ENCODE data around the gene LETM1. TPM values are rescaled to one million over a fixed set of nuclear protein-coding genes. Genes with fewer than 3 reads are reported as not detected.
A peak's percentile ranks its signal among the peaks of the same experiment; 100 is the strongest.

LETM1 gene
- total and polyA plus RNA-seq, 2 of the 13 experiments (the other 11 are each of a cell fraction or from before 2014, with no cell fraction given): 9.7 to 41.6 TPM

DNA sequence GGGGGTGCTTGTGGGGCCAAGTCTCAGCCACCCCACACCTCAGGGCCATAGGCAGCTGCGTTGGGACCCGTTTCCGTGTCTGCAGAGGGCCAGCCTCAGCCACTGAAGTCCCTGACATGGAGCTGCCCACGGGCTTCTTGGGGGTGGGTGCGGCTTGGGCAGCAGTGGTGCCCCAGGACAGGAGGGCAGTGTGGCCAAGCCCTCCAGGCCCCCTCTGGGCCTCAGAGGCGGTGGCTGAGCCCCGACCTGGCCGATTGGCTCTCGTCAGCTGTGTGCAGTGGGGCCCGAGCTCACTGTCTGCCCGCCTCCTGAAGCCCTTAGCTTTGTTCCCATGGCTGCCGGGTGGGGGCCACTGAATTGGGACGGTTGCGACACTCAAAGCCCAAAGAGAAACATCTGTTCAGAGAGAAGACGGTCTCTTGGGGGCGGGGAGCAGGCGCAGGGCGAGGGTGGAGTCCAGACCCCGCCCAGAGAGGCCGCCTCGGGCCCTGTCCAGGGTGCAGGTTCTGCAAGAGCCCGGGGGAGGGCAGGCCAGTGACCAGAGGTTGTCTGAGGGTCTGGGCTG lies 53.7 kb downstream of the LETM1 start (continued):
- TF ChIP-seq, protein P1, sequence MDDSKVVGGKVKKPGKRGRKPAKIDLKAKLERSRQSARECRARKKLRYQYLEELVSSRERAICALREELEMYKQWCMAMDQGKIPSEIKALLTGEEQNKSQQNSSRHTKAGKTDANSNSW (CRISPR knock-in tag; IDR thresholded peaks at IDR 0.05; ENCODE audit: borderline replicate concordance): no peak
- no peak for TF ChIP-seq RCOR2 (CRISPR knock-in tag; IDR thresholded peaks at IDR 0.05)
- no peak for TF ChIP-seq ZBTB1 (CRISPR knock-in tag; IDR thresholded peaks at IDR 0.05; ENCODE audit: borderline replicate concordance)
- TF ChIP-seq, protein P2, sequence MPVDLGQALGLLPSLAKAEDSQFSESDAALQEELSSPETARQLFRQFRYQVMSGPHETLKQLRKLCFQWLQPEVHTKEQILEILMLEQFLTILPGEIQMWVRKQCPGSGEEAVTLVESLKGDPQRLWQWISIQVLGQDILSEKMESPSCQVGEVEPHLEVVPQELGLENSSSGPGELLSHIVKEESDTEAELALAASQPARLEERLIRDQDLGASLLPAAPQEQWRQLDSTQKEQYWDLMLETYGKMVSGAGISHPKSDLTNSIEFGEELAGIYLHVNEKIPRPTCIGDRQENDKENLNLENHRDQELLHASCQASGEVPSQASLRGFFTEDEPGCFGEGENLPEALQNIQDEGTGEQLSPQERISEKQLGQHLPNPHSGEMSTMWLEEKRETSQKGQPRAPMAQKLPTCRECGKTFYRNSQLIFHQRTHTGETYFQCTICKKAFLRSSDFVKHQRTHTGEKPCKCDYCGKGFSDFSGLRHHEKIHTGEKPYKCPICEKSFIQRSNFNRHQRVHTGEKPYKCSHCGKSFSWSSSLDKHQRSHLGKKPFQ (CRISPR knock-in tag; IDR thresholded peaks at IDR 0.05; ENCODE audit: insufficient replicate concordance): no peak
- TF ChIP-seq, protein P3, sequence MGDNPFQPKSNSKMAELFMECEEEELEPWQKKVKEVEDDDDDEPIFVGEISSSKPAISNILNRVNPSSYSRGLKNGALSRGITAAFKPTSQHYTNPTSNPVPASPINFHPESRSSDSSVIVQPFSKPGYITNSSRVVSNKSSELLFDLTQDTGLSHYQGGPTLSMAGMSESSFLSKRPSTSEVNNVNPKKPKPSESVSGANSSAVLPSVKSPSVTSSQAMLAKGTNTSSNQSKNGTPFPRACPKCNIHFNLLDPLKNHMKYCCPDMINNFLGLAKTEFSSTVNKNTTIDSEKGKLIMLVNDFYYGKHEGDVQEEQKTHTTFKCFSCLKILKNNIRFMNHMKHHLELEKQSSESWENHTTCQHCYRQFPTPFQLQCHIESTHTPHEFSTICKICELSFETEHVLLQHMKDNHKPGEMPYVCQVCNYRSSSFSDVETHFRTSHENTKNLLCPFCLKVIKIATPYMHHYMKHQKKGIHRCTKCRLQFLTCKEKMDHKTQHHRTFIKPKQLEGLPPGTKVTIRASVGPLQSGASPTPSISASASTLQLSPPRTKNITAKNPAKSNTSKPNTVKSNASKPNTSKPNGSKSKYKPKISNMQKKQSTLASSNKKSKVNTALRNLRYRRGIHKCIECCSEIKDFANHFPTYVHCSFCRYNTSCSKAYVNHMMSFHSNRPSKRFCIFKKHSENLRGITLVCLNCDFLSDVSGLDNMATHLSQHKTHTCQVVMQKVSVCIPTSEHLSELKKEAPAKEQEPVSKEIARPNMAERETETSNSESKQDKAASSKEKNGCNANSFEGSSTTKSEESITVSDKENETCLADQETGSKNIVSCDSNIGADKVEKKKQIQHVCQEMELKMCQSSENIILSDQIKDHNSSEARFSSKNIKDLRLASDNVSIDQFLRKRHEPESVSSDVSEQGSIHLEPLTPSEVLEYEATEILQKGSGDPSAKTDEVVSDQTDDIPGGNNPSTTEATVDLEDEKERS (CRISPR knock-in tag; IDR thresholded peaks at IDR 0.05): no peak
- no peak for TF ChIP-seq ZNF17 (CRISPR knock-in tag; IDR thresholded peaks at IDR 0.05)
- peak; percentile 69; the same call in 1 of the 2 replicates for TF ChIP-seq ZNF501 (CRISPR knock-in tag; IDR thresholded peaks at IDR 0.05)
- peak; percentile 68; the same call in 1 of the 2 replicates for TF ChIP-seq ZNF598 (CRISPR knock-in tag; IDR thresholded peaks at IDR 0.05; ENCODE audit: borderline replicate concordance)
- 0 out of 2 replicates have a peak, but pooled peaks have one; percentile 11 for TF ChIP-seq GTF3A (CRISPR knock-in tag; conservative IDR thresholded peaks at IDR 0.05)
- TF ChIP-seq SPEN (CRISPR knock-in tag; IDR thresholded peaks at IDR 0.05; ENCODE audit: low read depth): peak; percentile 82
- TF ChIP-seq ZNF451 (CRISPR knock-in tag; IDR thresholded peaks at IDR 0.05): peak; percentile 28; the same call in 1 of the 2 replicates
- no peak for TF ChIP-seq ZFYVE20 (CRISPR knock-in tag; IDR thresholded peaks at IDR 0.05; ENCODE audit: borderline replicate concordance, low read depth)
- 0 out of 2 replicates have a peak, but pooled peaks have one; percentile 48 for TF ChIP-seq ZNF136 (CRISPR knock-in tag; IDR thresholded peaks at IDR 0.05; ENCODE audit: low read depth)
- TF ChIP-seq ZSCAN12 (CRISPR knock-in tag; IDR thresholded peaks at IDR 0.05): no peak
- peak; percentile 84 for TF ChIP-seq TAF15 (IDR thresholded peaks at IDR 0.05; ENCODE audit: low read depth, low read length, poor library complexity, severe bottlenecking)
- TF ChIP-seq, protein P4, sequence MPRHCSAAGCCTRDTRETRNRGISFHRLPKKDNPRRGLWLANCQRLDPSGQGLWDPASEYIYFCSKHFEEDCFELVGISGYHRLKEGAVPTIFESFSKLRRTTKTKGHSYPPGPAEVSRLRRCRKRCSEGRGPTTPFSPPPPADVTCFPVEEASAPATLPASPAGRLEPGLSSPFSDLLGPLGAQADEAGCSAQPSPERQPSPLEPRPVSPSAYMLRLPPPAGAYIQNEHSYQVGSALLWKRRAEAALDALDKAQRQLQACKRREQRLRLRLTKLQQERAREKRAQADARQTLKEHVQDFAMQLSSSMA (CRISPR knock-in tag; IDR thresholded peaks at IDR 0.05): 0 out of 2 replicates have a peak, but pooled peaks have one; percentile 45
- no peak for TF ChIP-seq ZNF615 (CRISPR knock-in tag; IDR thresholded peaks at IDR 0.05; ENCODE audit: borderline replicate concordance)
- no peak for TF ChIP-seq ZBTB3 (CRISPR knock-in tag; IDR thresholded peaks at IDR 0.05; ENCODE audit: borderline replicate concordance, low read depth)
- TF ChIP-seq AKAP8 (CRISPR knock-in tag; IDR thresholded peaks at IDR 0.05): peak; percentile 93
- TF ChIP-seq ARNTL (CRISPR knock-in tag; IDR thresholded peaks at IDR 0.05): 0 out of 2 replicates have a peak, but pooled peaks have one; percentile 42
- TF ChIP-seq ZNF431 (CRISPR knock-in tag; IDR thresholded peaks at IDR 0.05; ENCODE audit: borderline replicate concordance, low read depth): no peak
- TF ChIP-seq ZNF367 (CRISPR knock-in tag; IDR thresholded peaks at IDR 0.05; ENCODE audit: borderline replicate concordance): no peak
- TF ChIP-seq HNF4A (CRISPR knock-in tag; IDR thresholded peaks at IDR 0.05): peak; percentile 86
- peak; percentile 57 for TF ChIP-seq ZNF331 (CRISPR knock-in tag; IDR thresholded peaks at IDR 0.05)
- TF ChIP-seq ZNF3 (CRISPR knock-in tag; IDR thresholded peaks at IDR 0.05): no peak
